SW480 (cell line): ENCODE measurements around the gene TREML2.

Source experiments
- DNase-seq: peaks from one replicate; pipeline ENCODE4 v3.0.0-alpha.2; 2016; ENCODE audit warnings: low spot score

The TREML2 gene

DNA sequence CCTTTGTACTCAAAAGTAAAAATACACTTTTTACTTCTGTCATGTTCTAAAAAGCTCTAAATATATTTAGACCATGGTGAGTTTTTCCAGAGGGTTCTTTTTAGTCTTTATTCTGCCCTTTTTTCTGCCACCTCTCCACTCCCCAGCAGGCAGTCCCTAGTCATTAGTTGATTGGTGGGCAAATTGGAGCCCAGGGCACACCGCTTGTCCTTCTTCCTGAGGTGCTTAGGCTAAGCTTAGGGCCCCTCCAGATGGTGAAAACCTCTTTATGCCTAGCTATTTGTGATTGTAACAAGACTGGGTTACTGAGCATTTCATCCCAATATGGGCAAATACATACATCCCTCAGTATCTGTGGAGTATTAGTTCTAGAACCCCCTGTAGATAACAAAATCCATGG, 53.0 kb downstream of the TREML2 start:
- no peak for DNase-seq
